PC-3 (cell line): ENCODE measurements around the gene KBTBD7. TPM values are rescaled to one million over a fixed set of nuclear protein-coding genes. Genes with fewer than 3 reads are reported as not detected.

Source experiments
- total RNA-seq: library from RNA; depleted of rRNA; stranded (reverse); fragments of >200 nt; gene quantifications from 2 replicates; pipeline ENCODE4 v1.2.3, GENCODE V29; 2014; rRNA removed

The KBTBD7 gene
- total RNA-seq, 1 experiment from 2014 or later = 1.6 TPM

Other genes starting within 250 kb of the KBTBD7 start
- 15.3 and 17.7 TPM in 2 replicates for gene ELF1, start 175.3 kb downstream of the KBTBD7 start, total RNA-seq
- gene WBP4, start 133.1 kb downstream of the KBTBD7 start, total RNA-seq = 6.4 and 7.3 TPM in 2 replicates
- 4.4 and 5.1 TPM in 2 replicates for gene KBTBD6, start 61.8 kb downstream of the KBTBD7 start, total RNA-seq
- 4.7 and 8.2 TPM in 2 replicates for gene MTRF1, start 69.0 kb upstream of the KBTBD7 start, total RNA-seq
- 9.8 and 11.3 TPM in 2 replicates for gene NAA16, start 116.7 kb upstream of the KBTBD7 start, total RNA-seq